GM18511 (cell line): ENCODE data around the gene PTPRF.
"Not testable (repeated sequence)": the region's sequence is repeated elsewhere in the genome, so short reads cannot be mapped to it uniquely, and the experiment has no call there.

ENCODE experiments used
- ATAC-seq: cut with Tn5 transposase; IDR thresholded peaks from one replicate; pipeline ENCODE4 v1.9.1; 2021; ENCODE audit warnings: mild to moderate bottlenecking, moderate library complexity; ENCODE audit not compliant: unreplicated experiment

PTPRF gene

GRCh38 chr1:43621386-43621785, 90.7 kb downstream of the PTPRF start:
- no peak for ATAC-seq

GRCh38 chr1:43621861-43622260, 91.2 kb downstream of the PTPRF start:
- no peak for ATAC-seq

- no peak for ATAC-seq
Measured at GRCh38 chr1:43622471-43622870, 91.8 kb downstream of the PTPRF start.

- no peak for ATAC-seq
Measured at GRCh38 chr1:43622901-43623780, 92.5 kb downstream of the PTPRF start.

GRCh38 chr1:43625063-43625780, 94.5 kb downstream of the PTPRF start:
- ATAC-seq: no peak

GRCh38 chr1:43632135-43632670, 101.5 kb downstream of the PTPRF start:
- ATAC-seq: no peak

GRCh38 chr1:43634721-43635120, 104.0 kb downstream of the PTPRF start:
- no peak for ATAC-seq

- no peak for ATAC-seq
Measured at GRCh38 chr1:43636006-43636641, 105.4 kb downstream of the PTPRF start.

- ATAC-seq: no peak
Measured at GRCh38 chr1:43637267-43637666, 106.6 kb downstream of the PTPRF start.

GRCh38 chr1:43638381-43638780, 107.7 kb downstream of the PTPRF start:
- not testable (repeated sequence) for ATAC-seq

GRCh38 chr1:43639976-43640794, 109.5 kb downstream of the PTPRF start:
- no peak for ATAC-seq

- ATAC-seq: no peak
Measured at GRCh38 chr1:43644558-43644957, 113.9 kb downstream of the PTPRF start.

GRCh38 chr1:43645461-43645860, 114.8 kb downstream of the PTPRF start:
- ATAC-seq: no peak

- not testable (repeated sequence) for ATAC-seq
Measured at GRCh38 chr1:43647331-43647730, 116.6 kb downstream of the PTPRF start.

- ATAC-seq: no peak
Measured at GRCh38 chr1:43648221-43648847, 117.7 kb downstream of the PTPRF start.

GRCh38 chr1:43648876-43649477, 118.3 kb downstream of the PTPRF start:
- ATAC-seq: no peak

- ATAC-seq: peak; percentile 74
Measured at GRCh38 chr1:43650310-43651085, 119.8 kb downstream of the PTPRF start.

GRCh38 chr1:43651188-43651587, 120.5 kb downstream of the PTPRF start:
- no peak for ATAC-seq

- ATAC-seq: no peak
Measured at GRCh38 chr1:43651902-43652301, 121.2 kb downstream of the PTPRF start.
